ENCODE data around the gene NYNRIN. TPM values are rescaled to one million over a fixed set of nuclear protein-coding genes. Genes with fewer than 3 reads are reported as not detected.
"Not testable (repeated sequence)": the region's sequence is repeated elsewhere in the genome, so short reads cannot be mapped to it uniquely, and the experiment has no call there.

The NYNRIN gene
- total RNA-seq, 4 donors from 2014 or later: 18.5 to 43.6 (median 29.8) TPM

DNA sequence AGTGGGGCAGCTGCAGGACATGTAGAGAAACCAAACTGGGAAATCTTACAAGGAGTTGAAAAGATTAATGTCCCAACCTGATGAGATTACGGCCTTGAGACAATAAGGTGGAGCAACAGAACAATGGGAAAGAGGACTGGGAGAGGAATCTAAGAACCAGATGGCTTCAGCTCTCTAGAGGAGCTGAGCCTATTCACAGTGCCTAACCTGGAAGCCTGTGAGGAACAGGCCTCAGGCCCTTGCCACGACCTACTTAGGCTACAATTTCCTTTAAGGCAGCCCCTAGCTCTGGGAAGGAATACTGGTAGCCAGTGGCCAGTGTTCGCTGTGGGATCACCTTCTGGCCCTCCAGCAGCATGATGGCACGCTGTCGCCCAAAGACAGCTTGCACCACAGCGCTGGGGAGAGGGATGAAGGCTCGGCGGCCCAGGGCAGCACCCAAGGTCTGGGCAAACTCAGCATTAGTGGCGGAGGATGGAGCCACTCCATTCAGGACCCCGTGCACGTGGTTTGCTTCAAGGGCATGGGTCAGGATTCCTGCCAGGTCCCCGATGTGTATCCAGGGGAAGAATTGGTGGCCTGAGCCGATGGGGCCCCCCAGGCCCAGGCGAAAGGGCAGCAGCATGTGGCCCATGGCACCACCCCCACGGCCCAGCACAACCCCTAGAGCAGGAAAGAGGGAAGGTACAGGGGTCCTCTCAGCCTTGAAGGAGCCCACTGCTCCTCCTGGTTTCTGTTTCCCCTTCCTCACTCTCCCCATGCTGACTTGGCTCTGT is 41.2 kb downstream of the NYNRIN start:
- Histone ChIP-seq H3K36me3 (peaks cover 55% of the 10 kb centered on the region), H3K27me3 (no peaks in the 10 kb centered on the region), H3K4me3 (no peak overlapping the region), H3K9me3 (no peaks in the 10 kb centered on the region), H3K4me1 (peaks cover 51% of the 10 kb centered on the region), H3K27ac (no peak overlapping the region)
- WGBS: 81% methylated on average over 9 of the region's 15 CpGs
- peak in 1 of 2 donors; percentile 65 for DNase-seq (ENCODE audit: low spot score in 2 of 2)
- TF ChIP-seq CTCF (IDR thresholded peaks at IDR 0.05) (no peak), POLR2A (IDR thresholded peaks at IDR 0.05) (no peak), POLR2AphosphoS5 (IDR thresholded peaks at IDR 0.05) (no peak), EP300 (IDR thresholded peaks at IDR 0.05) (no peak)

GRCh38 chr14:24440606-24441399 is 42.0 kb downstream of the NYNRIN start:
- Histone ChIP-seq H3K9me3 (no peaks in the 10 kb centered on the region), H3K4me1 (peaks cover 47% of the 10 kb centered on the region), H3K27me3 (no peaks in the 10 kb centered on the region), H3K36me3 (peaks cover 48% of the 10 kb centered on the region), H3K4me3 (no peak overlapping the region), H3K27ac (peak overlapping the region; percentile 100)
- TF ChIP-seq POLR2AphosphoS5 (IDR thresholded peaks at IDR 0.05): no peak
- no peak for DNase-seq (ENCODE audit: low spot score in 2 of 2)
- 86% methylated on average over 8 of the region's 8 CpGs for WGBS

- H3K27me3 ChIP-seq: no peaks in the 10 kb centered on the region
- no peaks in the 10 kb centered on the region for H3K9me3 ChIP-seq
- DNase-seq (ENCODE audit: low spot score in 2 of 2): no peak
- TF ChIP-seq POLR2AphosphoS5 (IDR thresholded peaks at IDR 0.05): no peak
- TF ChIP-seq EP300 (IDR thresholded peaks at IDR 0.05): no peak
- TF ChIP-seq POLR2A (IDR thresholded peaks at IDR 0.05): no peak
- H3K36me3 ChIP-seq: peaks cover 45% of the 10 kb centered on the region
- WGBS: 38% methylated on average over 4 of the region's 5 CpGs
- H3K4me3 ChIP-seq: peak overlapping the region; percentile 76
- peaks cover 40% of the 10 kb centered on the region for H3K4me1 ChIP-seq
- H3K27ac ChIP-seq: peak overlapping the region; percentile 100
Observed at GRCh38 chr14:24441485-24441884, 42.7 kb downstream of the NYNRIN start.

GRCh38 chr14:24441904-24442239 is 43.1 kb downstream of the NYNRIN start:
- Histone ChIP-seq H3K4me3 (peak overlapping the region; percentile 76), H3K36me3 (peaks cover 44% of the 10 kb centered on the region), H3K4me1 (peaks cover 37% of the 10 kb centered on the region), H3K27me3 (no peaks in the 10 kb centered on the region), H3K9me3 (no peaks in the 10 kb centered on the region), H3K27ac (peak overlapping the region; percentile 100)
- no peak for TF ChIP-seq POLR2A (IDR thresholded peaks at IDR 0.05)
- 2% methylated on average over 5 of the region's 12 CpGs for WGBS
- DNase-seq (ENCODE audit: low spot score in 2 of 2): no peak

DNA sequence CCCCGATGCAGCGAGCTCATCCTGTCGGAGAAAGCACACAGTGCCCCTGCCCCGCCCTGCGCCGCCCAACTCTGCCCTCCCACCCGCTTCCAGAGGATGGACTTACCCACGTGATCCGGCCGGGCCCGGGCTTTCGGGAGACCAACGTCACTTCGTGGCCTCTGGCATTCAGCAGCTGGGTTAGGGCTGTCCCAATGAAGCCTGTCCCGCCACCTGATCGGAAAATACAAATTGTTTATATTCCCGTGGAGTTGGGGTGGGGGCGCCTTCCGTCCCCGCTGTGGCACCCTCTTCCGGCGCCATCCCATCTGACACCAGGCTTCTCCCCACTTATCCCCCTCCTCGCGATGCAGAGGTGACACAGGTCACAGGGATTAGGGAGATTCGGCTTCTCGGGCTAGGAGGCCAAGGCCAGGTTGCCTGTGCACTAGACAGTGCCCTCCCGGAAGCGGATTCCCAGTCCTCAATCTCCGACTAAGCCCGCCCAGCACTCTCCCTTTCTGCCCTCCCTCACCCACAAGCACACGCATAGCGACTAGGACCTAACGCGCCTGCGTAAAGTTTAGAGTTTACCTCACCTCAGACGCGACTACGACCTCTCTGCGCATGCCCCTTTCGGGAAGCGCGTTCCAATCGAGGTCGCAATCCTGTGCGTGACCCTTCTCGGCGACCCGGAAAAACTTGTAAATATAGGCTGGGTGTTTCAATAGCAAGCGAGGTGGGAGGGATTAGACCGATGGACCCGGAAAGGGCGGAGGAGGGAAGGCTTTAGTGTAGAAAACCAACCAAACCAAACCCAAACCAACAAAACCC is 43.6 kb downstream of the NYNRIN start, which contains the start of gene SDR39U1:
Gene SDR39U1 (minus strand): TSS at position 537 of the 813 bp plus-strand sequence. CDS start 7 bp downstream, at position 530.
- Histone ChIP-seq H3K27me3 (no peaks in the 10 kb centered on the region), H3K4me3 (peak within 1 kb of the TSS; percentile 76), H3K36me3 (peaks cover 38% of the 10 kb centered on the region), H3K9me3 (no peaks in the 10 kb centered on the region), H3K27ac (peak within 1 kb of the TSS; percentile 100), H3K4me1 (peaks cover 32% of the 10 kb centered on the region)
- TF ChIP-seq POLR2AphosphoS5 (IDR thresholded peaks at IDR 0.05) (peak; percentile 9 to 87 (median 62)), EP300 (IDR thresholded peaks at IDR 0.05) (no peak), POLR2A (IDR thresholded peaks at IDR 0.05) (peak; percentile 29 to 85)
- under 1% methylated on average over 40 of the region's 52 CpGs for WGBS
- peak; percentile 98 to 99 for DNase-seq (ENCODE audit: low spot score in 2 of 2)

DNA sequence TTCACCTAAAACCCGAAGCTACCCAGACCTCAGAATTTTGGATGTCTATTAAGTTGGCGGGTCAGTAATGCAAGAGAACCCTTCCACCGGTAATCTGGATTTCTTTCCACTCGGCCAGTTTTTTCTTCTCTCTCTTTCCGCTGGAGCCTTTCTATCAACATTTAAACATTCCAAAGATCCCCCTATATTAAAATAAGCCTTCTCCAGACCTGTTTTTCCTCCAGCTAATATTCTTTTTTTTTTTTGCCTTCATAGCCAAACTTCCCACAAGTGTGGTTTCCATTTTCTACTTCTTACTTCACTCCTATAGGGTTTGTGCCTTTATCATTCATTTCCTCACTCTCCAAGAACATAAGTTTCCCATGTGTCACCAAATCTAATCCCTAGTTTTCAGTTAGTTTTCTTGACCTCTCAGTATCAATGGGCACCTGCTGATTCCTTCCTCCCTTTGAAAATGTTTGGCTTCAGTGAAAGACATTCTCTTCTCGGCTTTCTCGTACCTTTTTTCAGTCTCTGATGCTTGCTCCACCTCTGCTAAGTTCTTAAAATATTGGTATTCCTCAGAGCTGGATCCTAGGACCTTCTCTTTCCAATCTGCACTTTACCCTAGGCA is 44.4 kb downstream of the NYNRIN start:
- Histone ChIP-seq H3K27me3 (no peaks in the 10 kb centered on the region), H3K36me3 (peaks cover 32% of the 10 kb centered on the region), H3K4me3 (peak overlapping the region; percentile 76), H3K4me1 (peaks cover 27% of the 10 kb centered on the region), H3K27ac (peak overlapping the region; percentile 100), H3K9me3 (no peaks in the 10 kb centered on the region)
- WGBS: 4% methylated on average over 6 of the region's 7 CpGs
- TF ChIP-seq EP300 (IDR thresholded peaks at IDR 0.05) (no peak), POLR2AphosphoS5 (IDR thresholded peaks at IDR 0.05) (no peak), POLR2A (IDR thresholded peaks at IDR 0.05) (no peak), CTCF (IDR thresholded peaks at IDR 0.05) (no peak)
- DNase-seq (ENCODE audit: low spot score in 2 of 2): no peak

DNA sequence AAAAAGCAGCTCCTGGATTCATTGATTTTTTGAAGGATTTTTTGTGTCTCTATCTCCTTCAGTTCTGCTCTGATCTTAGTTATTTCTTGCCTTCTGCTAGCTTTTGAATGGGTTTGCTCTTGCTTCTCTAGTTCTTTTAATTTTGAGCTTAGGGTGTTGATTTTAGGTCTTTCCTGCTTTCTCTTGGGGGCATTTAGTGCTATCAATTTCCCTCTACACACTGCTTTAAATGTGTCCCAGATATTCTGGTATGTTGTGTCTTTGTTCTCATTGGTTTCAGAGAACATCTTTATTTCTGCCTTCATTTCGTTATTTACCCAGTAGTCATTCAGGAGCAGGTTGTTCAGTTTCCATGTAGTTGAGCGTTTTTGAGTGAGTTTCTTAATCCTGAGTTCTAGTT is 52.0 kb downstream of the NYNRIN start:
- not testable (repeated sequence) for H3K27ac ChIP-seq; DNase-seq (ENCODE audit: low spot score in 2 of 2); H3K4me1 ChIP-seq; H3K36me3 ChIP-seq; H3K27me3 ChIP-seq; H3K9me3 ChIP-seq; H3K4me3 ChIP-seq
- WGBS: 94% methylated on average over 2 of the region's 2 CpGs
